NCI-H82 (cell line): Measurements from ENCODE around the gene CENPN.

ENCODE experiments used
- DNase-seq: peaks from one replicate; lab custom pipeline; 2025; lab: John Stamatoyannopoulos, UW

CENPN gene

DNA sequence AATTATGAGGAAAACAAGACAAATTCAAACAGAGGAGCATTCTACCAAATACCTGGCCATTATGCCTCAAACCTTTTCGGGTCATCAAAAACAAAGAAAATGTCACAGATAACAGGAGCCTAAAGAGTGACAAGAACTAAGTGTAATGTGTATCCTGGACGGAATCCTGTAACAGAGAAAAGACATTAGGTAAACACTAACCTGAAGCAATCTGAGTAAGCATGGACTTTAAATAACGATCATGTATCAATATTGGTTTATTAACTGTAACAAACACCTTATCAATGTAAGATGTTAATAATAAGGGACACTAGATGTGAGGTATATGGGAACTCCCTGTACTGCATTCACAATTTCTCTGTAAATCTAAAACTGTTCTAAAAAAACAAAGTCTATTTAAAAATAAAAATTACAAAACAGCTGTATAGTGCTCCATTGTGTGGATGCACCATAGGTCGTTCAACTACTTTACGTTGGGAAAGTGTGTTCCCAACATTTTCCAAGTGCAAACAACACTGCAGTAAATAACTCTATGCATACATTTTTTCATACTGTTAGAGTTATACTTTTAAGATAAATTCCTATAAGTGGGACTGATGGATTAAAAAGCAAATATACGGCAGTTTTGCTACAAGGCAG is 15.1 kb upstream of the CENPN start:
- DNase-seq: no peak

DNA sequence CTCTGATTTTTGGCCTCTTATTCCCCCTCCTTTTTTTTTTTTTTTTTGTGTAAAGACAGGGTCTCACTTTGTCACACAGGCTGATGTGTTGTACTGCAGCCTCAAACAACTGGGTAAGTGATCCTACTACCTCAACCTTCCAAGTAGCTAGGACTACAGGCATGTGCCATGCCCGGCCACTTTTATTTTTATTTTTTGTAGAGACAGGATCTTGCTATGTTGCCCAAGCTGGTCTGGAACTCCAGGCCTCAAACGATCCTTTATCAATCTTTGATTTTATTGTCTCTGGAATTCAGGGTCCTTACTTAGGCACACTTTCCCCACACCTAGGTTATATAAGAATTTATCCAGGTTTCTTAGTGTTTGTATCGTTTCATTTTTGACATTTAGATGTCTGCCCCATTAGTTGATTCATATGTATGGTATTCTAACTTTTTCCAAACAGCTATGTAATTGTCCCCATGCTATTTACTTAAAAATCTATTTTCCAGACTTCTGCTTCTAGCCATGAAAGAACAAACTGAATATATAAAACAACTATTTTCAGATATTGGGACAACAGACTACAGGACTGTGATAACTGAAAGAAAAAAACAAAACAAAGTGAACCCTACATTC is 14.2 kb upstream of the CENPN start:
- DNase-seq: no peak

DNA sequence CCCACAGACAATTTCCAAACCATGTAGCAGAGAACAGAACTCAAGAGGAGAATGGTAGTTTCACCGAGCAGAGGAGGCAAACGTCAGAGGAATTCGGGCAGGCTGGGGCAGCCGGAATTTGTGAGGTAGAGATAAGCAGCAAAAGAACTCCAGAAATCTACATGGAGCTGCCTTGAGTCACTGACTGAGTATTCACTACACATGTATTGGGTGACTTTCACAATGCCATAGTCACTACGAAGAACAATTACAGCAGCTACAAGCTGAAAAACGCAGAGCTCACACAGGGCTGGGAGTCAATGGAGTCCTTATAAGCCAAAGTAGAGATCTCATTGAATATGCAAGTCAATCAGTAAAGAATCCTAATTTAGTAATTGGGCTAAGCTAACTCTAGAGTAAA is 13.7 kb upstream of the CENPN start:
- DNase-seq: no peak

DNA sequence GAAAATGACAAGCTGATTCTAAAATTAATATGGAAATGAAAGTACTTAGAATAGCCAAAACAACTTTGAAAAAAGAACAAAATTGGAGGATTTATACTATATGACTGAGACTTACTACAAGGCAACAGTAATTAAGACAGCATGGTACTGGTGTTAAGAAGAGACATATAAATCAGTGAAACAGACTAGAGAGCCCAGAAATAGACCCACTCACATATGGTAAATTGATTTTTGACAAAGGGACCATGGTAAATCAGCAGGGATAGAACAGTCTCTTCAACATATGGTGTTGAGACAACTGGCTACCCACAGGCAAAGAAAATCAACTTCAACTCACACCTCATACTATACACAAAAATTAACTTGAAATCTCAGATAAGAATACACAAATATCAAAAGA is 13.2 kb upstream of the CENPN start:
- no peak for DNase-seq

DNA sequence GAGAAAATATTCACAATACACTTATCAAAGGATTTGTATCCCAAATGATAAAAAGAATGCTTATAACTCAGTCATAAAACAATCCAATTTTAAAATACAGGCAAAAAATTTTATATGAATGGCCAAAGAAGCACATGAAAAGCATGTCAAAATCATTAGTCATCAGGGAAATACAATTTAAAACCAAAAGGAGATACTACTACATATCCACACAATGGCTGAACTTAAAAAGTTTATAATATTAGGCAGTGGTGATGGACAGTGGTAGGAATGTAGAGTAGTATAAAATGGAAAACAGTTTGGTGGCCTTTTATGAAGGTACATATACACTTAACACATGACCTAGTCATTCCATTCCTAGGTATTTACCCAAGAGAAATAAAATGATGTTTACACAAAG is 12.6 kb upstream of the CENPN start:
- DNase-seq: no peak

DNA sequence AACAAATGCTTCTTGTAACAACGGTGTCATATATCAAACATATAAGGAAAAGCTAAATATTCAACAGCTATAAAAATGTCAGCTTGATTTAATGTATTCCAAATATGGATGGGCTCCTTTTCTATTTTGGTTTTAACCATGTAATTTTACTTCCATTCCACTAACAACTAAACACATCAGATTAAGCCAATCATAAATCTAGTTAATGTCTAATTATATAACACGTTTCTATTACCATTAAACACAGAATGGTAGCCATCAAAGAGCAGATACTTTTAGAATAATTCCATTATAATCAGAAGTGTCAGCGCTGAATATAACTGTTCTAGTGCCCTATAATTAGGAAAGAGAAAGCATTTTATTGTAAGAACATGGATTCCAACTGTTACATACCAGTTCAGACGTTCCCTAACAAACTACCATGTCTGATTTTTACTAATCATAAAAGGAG is 10.3 kb upstream of the CENPN start:
- DNase-seq: no peak

DNA sequence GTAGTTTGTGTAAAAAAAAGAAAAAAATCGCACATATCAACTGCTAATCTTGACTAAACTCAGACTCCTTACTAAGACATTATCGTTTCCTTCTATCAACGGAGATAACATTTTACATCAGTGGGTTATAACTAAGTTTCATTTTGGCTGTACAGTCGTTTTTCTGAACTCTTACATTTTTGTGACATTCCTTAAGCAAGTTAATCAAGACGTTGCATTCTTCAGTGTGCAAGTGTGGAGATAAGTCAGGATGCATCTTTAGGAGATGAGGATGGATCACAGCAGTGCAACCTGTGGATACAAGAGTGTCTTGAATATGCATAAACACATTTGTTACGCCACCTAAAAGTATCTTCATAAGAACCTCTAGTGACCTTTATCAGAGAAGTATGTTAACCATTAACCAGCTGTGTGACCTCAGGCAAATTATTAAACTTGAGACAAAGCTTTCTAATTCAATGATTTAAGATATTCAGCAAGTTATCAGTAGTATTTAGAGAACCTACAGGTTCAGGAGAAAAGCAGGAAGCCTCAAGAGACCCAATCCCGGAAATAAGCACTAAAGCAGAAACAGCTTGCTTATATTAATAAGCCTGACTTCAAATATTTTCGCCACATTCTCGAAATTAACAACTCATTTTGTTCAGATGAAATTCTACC is 9.7 kb upstream of the CENPN start:
- no peak for DNase-seq

DNA sequence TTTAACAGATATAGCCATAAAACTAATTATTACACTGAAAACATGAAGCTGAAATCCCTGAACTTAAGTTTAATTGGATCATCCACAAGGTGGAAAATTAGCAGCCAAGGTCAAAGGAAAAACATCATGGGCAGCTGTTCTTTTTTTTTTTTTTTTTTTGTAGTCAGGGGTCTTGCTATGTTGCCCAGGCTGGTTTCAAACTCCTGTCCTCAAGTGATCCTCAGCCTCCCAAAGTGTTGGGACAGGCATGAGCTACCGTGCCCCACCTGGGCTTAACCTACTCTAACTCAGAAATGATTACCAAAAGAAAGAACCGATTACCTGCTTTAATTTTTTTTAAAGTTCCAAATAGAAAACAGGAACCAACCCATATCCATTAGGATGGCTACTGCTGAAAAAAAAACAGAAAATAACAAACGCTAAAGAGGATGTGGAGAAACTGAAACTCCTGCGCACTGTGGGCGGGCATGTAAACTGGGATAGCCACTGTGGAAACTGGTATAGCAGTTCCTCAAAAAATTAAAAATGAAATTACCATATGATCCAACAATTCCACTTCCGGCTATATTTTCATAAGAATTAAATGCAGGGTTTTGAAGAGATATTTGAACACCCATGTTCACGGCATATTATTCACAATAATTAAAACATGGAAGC is 8.9 kb upstream of the CENPN start:
- DNase-seq: no peak

DNA sequence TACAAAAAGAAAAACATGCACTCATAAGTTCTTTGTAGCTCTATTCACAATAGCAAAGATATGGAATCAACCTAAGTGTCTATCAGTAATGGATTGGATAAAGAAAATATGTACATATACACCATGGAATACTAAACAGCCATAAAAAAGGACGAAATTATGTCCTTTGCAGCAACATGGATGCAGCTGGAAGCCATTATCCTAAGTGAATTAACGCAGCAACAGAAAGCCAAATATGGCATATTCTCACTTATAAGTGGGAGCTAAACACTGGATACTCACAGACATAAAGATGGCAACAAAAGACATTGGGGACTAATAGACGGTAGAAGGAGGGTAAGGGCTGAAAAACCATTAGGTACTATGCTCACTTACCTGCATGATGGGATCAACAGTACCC is 6.1 kb upstream of the CENPN start:
- DNase-seq: no peak

DNA sequence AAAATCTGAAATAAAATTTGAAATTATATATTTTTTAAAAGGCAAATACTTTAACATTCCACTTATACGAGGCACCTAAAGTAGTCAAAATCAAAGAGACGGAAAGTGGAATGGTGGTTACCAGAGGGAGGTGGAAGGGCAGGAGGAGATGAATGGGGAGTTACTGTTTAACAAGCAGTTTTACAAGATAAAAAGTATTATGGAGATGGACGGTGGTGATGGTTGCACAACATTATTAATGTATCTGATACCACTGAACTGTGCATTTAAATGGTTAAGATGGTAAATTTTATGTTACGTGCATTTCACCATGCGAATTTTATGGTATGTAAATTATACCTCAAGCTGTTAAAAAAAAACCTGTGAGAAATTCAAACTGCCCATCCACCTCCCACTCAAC is 5.7 kb upstream of the CENPN start:
- DNase-seq: no peak

DNA sequence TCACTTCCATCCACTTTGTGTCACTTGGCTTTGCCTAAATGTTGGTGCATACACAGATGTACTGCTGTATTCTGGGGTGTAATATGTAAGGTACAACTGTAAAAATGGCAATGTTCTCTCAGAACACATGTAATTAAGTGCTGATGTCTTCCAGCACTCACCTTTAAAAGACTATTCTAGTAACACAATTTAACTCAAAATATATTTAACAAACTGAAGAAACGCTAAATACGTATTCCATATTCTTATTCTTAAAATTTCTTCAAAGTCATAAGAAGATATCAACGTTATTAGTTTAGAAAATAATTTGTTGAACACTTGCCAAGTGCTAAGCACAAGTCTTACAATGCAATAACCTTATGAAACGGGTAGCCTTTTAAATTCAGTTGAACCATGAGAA is 4.0 kb upstream of the CENPN start:
- no peak for DNase-seq

DNA sequence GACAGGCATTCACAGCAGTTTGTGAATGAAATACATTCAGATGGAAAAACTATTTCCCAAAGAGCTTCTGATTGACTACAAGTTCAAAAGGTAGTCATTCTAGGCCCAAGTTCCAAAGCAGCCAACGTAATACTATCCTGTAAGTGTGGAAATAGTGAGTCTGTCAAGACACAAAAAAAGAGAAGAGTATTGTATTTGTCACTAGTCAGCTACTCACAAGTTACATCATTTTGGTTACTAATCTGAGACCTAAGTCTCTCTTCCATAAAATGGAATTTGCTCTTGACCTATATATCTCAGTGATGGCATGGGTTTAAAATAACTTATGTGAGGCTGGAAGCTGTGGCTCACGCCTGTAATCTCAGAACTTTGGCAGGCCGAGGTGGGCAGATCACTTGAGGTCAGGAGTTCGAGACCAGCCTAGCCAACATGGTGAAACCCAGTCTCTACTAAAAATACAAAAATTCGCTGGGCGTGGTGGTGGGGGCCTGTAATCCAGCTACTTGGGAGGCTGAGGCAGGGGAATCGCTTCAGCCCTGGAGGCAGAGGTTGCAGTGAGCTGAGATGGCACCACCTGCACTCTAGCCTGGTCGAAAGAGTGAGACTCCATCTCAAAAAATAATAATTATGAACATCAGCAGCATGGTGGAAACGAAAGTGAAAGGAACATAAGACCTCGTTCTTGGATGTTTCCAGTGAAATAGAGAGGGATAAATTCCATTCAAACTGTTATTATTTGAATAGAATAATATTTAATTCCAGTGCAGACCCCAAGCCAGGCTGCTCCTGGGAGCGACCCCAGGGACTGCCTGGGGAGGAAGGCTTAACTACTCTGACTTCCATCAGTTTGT is 3.2 kb upstream of the CENPN start:
- no peak for DNase-seq

DNA sequence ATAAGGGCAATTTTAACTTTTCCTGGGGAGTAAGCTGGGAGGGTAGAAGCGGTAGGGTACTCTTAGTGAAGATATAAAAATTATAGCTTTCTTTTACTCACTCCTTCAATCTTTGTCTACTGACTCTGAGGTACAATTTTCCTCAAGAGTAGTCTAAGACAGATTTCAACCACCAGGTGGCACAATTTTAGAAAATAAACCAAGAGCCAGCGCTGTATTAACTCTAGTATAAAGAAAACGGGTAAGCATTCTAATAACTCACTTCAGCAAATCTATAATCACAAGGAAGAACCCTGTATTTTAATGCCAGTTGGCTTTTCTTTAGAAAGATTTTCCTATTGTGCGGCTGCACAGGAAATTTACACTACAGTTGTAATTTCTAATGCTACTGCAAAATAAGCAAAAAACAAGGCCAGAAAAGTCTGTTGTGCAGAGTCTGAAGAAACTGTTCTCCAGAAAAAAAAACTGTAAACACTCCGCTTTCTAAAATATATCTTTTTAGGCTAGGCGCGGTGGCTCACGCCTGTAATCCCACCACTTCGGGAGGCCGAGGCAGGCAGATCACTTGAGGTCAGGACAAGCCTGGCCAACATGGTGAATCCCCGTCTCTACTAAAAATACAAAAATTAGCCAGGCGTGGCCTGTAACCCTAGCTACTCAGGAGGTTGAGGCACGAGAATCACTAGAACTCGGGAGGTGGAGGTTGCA is 2.2 kb upstream of the CENPN start:
- DNase-seq: peak; percentile 71

DNA sequence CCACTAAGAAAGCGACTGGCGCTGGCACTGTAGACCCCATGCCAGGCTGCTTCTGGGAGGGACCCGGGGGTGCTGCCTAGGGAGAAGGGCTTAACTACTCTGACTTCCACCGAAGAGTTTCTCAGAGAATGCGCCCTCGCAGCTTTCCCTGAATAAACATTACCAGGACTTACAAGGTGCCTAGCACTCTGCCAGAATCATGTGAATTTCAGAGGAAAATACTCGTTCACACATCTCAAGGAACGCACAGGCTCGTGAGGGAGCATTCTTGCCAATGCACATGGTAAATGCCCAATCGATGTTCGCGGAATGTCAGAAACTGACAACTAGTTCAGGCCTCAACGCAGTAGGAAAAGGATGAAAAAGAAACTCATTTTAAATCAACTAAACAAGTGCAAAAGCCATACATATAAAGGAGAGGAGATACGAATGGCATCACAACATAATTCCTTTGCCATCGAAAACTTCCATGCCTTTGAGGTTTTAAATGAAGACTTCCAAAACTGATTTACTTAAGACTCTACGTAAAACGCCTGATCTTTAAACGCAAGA is 1.3 kb upstream of the CENPN start:
- peak; percentile 12 for DNase-seq

DNA sequence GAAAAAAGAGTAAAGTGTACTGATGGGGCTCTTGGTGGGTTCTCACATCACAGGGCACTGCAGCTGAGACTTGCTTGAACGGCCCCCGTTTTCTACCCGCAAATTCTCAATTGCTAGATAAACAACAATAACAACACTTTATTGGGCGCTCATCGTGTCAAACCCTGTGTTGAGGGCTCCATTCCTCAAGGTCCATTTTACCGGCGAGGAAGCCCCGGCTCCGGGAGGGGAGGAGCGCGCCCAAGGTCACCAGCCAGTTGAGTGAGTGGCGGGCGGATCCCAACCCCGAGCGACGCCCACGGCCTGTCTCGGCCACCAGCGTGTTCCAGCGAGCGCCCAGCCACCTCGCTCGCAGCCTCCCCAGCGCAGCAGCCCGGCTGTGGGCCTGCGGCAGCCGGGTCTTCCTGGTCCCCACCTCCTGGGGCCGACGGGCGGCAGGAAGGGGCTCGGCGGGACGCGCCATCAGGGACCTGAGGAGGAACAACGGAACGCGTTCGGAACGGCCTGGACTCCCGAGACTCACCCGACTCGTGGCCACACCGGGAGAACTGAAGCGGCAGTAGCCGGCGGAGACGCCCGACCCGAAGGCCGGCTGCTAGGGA is 702 bp upstream of the CENPN start:
- DNase-seq: peak; percentile 67

DNA sequence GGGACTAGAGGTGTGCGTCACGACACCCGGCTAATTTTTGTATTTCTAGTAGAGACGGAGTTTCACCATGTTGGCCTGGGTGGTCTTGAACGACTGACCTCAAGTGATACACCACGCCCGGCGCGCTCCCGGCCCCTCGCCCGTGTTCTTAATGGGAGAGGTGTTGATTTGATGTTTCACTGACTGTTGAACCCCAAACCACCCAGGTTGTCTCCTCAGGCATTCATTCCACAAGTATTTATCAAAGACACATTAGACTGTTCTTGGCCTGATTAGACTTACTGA is 1.4 kb downstream of the CENPN start:
- DNase-seq: no peak

DNA sequence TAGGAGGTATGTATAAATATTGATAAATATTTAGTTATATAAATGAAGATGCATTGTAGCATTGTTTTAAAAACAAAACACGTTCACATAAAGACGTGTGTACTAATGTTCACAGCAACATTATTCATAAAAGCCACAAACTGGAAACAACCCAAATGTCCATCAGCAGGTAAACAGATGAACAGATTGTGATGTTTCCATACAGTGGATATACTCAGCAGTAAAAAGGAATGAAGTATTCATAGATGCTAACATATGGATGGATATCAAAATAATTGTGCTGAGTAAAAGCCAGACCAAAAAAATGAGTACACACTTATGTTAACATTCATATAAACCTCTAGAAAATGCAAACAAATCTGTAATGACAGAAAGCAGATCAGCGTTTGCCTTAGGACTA is 6.0 kb downstream of the CENPN start:
- no peak for DNase-seq

DNA sequence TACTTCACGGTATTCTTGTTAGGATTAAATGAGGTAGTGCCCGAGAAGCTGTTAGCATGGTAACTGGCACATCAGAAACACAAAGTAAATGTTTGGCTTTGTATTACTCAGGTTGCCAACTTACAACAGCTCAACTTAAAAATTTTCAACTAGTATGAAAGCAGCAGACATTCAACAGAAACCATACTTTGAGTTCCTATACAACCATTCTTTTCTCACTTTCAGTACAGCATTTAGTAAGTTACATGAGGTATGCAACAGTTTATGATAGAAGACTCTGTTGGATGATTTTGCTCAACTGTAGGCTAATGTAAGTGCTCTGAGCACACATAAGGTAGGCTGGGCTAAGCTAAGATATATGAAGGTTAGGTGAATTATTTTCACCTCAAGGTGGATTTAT is 7.7 kb downstream of the CENPN start:
- DNase-seq: no peak

DNA sequence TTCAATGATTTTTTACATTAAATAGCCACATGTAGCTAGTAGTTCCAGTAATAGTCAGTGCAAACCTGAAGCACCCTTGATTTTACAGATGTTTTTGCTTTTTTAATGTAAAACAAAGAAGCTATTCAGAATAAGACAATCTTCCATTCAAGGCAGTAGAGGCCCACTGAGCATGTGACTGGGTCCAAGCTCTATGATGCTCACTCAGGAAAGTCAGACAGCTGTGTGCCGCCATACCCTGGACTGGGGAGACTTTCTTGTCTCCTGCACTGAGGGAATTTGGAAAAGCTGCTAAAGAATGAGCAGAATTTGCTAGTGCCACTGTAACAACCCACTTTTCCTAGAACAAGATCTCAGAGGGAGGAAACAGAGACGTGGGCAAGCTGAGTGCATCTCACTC is 11.5 kb downstream of the CENPN start:
- DNase-seq: no peak

DNA sequence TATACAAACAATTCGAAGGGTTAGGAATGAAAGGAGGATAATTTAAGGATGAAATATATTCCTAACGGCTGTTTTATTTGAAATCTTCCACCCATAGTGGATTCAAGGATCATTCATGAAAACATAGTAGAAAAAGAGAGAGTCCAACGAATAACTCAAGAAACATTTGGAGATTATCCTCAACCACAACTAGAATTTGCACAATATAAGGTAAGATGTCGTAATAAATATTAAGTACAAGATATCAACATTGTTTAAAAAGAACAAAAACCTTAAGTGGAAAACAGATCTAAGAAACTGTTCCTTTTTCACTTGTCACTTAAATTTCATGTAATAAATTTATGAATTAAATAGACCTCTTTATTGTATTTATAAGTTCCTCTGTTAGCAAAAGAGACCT is 19.4 kb downstream of the CENPN start:
- DNase-seq: no peak

DNA sequence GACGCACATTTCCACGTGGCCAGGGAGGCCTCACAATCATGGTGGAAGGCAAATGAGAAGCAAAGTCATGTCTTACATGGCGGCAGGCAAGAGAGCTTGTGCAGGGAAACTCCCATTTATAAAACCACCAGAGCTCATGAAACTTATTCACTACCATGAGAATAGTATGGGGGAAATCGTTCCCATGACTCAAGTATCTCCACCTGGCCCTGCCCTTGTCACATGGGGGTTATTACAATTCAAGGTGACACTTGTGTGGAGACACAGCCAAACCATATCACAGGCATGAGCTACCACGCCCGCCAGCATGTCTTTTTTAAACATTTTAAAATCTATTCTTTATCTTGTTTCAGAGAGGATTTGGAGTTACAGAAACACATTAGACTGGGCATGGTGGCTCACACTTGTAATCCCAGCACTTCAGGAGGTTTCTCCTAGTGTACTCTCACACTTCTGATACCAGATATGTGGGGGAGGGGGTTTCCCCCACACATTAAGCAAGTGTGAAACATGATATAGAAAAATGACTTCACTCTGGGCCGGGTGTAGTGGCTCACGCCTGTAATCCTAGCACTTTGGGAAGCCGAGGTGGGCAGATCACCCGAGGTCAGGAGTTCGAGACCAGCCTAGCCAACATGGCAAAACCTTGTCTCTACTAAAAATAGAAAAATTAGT is 23.1 kb downstream of the CENPN start:
- DNase-seq: no peak
